ENCODE measurements around the gene GID4. TPM values are rescaled to one million over a fixed set of nuclear protein-coding genes. Genes with fewer than 3 reads are reported as not detected.
"Not testable (repeated sequence)": the region's sequence is repeated elsewhere in the genome, so short reads cannot be mapped to it uniquely, and the experiment has no call there.

Gene GID4
- 1 to 10 TPM; 6.4 to 7.2 TPM for total RNA-seq

- H3K27me3 Mint-ChIP-seq: no peaks in the 10 kb centered on the region
- H3K36me3 Mint-ChIP-seq (ENCODE audit: low read depth): peaks cover 6% of the 10 kb centered on the region
- H3K9me3 Mint-ChIP-seq: no peaks in the 10 kb centered on the region
- peak within 1 kb of the TSS; percentile 91 for H3K27ac Mint-ChIP-seq
- H3K4me3 Mint-ChIP-seq: peak within 1 kb of the TSS; percentile 87
- peaks cover 26% of the 10 kb centered on the region for H3K4me1 Mint-ChIP-seq
- ATAC-seq (replicated peaks): peak; percentile 94
Observed at GRCh38 chr17:18038861-18039534, at the start of gene GID4, which contains the start of gene ATPAF2. Gene GID4 (plus strand): TSS chr17:18039408. CDS start chr17:18039465, 57 bp downstream. Gene ATPAF2 (minus strand): TSS chr17:18039168. CDS start chr17:18039013, 155 bp downstream.

- no peak overlapping the region for H3K4me3 Mint-ChIP-seq
- no peaks in the 10 kb centered on the region for H3K4me1 Mint-ChIP-seq
- H3K9me3 Mint-ChIP-seq: no peaks in the 10 kb centered on the region
- peak overlapping the region; percentile 71 for H3K27ac Mint-ChIP-seq
- H3K36me3 Mint-ChIP-seq (ENCODE audit: low read depth): no peaks in the 10 kb centered on the region
- no peak for ATAC-seq (replicated peaks)
- H3K27me3 Mint-ChIP-seq: no peaks in the 10 kb centered on the region
Observed at GRCh38 chr17:17989618-17990017, 49.6 kb upstream of the GID4 start.

- H3K9me3 Mint-ChIP-seq: no peaks in the 10 kb centered on the region
- H3K4me3 Mint-ChIP-seq: no peak overlapping the region
- no peaks in the 10 kb centered on the region for H3K4me1 Mint-ChIP-seq
- H3K27me3 Mint-ChIP-seq: no peaks in the 10 kb centered on the region
- H3K27ac Mint-ChIP-seq: no peak overlapping the region
- H3K36me3 Mint-ChIP-seq (ENCODE audit: low read depth): no peaks in the 10 kb centered on the region
- no peak for ATAC-seq (replicated peaks)
Observed at GRCh38 chr17:17990282-17990681, 48.9 kb upstream of the GID4 start.

GRCh38 chr17:17993366-17993765, 45.8 kb upstream of the GID4 start:
- no peak overlapping the region for H3K4me3 Mint-ChIP-seq
- no peaks in the 10 kb centered on the region for H3K36me3 Mint-ChIP-seq (ENCODE audit: low read depth)
- no peaks in the 10 kb centered on the region for H3K4me1 Mint-ChIP-seq
- peak overlapping the region; percentile 3 for H3K27ac Mint-ChIP-seq
- ATAC-seq (replicated peaks): no peak
- no peaks in the 10 kb centered on the region for H3K27me3 Mint-ChIP-seq
- H3K9me3 Mint-ChIP-seq: no peaks in the 10 kb centered on the region

- Mint-ChIP-seq H3K4me3 (no peak overlapping the region), H3K36me3 (ENCODE audit: low read depth) (no peaks in the 10 kb centered on the region), H3K4me1 (no peaks in the 10 kb centered on the region), H3K9me3 (no peaks in the 10 kb centered on the region), H3K27ac (no peak overlapping the region), H3K27me3 (no peaks in the 10 kb centered on the region)
- ATAC-seq (replicated peaks): no peak
Observed at GRCh38 chr17:17993852-17994251, 45.4 kb upstream of the GID4 start.

GRCh38 chr17:17994271-17995069, 44.7 kb upstream of the GID4 start:
- no peaks in the 10 kb centered on the region for H3K9me3 Mint-ChIP-seq
- no peak overlapping the region for H3K4me3 Mint-ChIP-seq
- ATAC-seq (replicated peaks): no peak
- no peaks in the 10 kb centered on the region for H3K27me3 Mint-ChIP-seq
- no peak overlapping the region for H3K27ac Mint-ChIP-seq
- no peaks in the 10 kb centered on the region for H3K4me1 Mint-ChIP-seq
- no peaks in the 10 kb centered on the region for H3K36me3 Mint-ChIP-seq (ENCODE audit: low read depth)

- not testable (repeated sequence) for H3K9me3 Mint-ChIP-seq; H3K36me3 Mint-ChIP-seq (ENCODE audit: low read depth); H3K4me3 Mint-ChIP-seq; H3K27ac Mint-ChIP-seq; H3K4me1 Mint-ChIP-seq; ATAC-seq (replicated peaks); H3K27me3 Mint-ChIP-seq
Observed at GRCh38 chr17:17995887-17996286, 43.3 kb upstream of the GID4 start.

GRCh38 chr17:17998934-17999333, 40.3 kb upstream of the GID4 start:
- ATAC-seq (replicated peaks): no peak
- no peaks in the 10 kb centered on the region for H3K27me3 Mint-ChIP-seq
- H3K4me3 Mint-ChIP-seq: no peak overlapping the region
- no peaks in the 10 kb centered on the region for H3K9me3 Mint-ChIP-seq
- H3K4me1 Mint-ChIP-seq: no peaks in the 10 kb centered on the region
- H3K27ac Mint-ChIP-seq: no peak overlapping the region
- H3K36me3 Mint-ChIP-seq (ENCODE audit: low read depth): no peaks in the 10 kb centered on the region

- Mint-ChIP-seq H3K27ac (no peak overlapping the region), H3K4me1 (no peaks in the 10 kb centered on the region), H3K27me3 (no peaks in the 10 kb centered on the region), H3K36me3 (ENCODE audit: low read depth) (no peaks in the 10 kb centered on the region), H3K4me3 (no peak overlapping the region), H3K9me3 (no peaks in the 10 kb centered on the region)
- ATAC-seq (replicated peaks): no peak
Observed at GRCh38 chr17:17999364-18000029, 39.7 kb upstream of the GID4 start.

GRCh38 chr17:18000030-18000408, 39.2 kb upstream of the GID4 start:
- Mint-ChIP-seq H3K36me3 (ENCODE audit: low read depth) (no peaks in the 10 kb centered on the region), H3K4me1 (no peaks in the 10 kb centered on the region), H3K27me3 (no peaks in the 10 kb centered on the region), H3K27ac (no peak overlapping the region), H3K9me3 (no peaks in the 10 kb centered on the region), H3K4me3 (no peak overlapping the region)
- no peak for ATAC-seq (replicated peaks)

- Mint-ChIP-seq H3K9me3 (no peaks in the 10 kb centered on the region), H3K4me3 (no peak overlapping the region), H3K4me1 (no peaks in the 10 kb centered on the region)
Observed at GRCh38 chr17:18002171-18002570, 37.0 kb upstream of the GID4 start.

GRCh38 chr17:18004345-18004744, 34.9 kb upstream of the GID4 start:
- H3K27me3 Mint-ChIP-seq: no peaks in the 10 kb centered on the region
- H3K9me3 Mint-ChIP-seq: no peaks in the 10 kb centered on the region
- H3K4me1 Mint-ChIP-seq: no peaks in the 10 kb centered on the region
- H3K36me3 Mint-ChIP-seq (ENCODE audit: low read depth): peaks cover 4% of the 10 kb centered on the region
- no peak for ATAC-seq (replicated peaks)
- no peak overlapping the region for H3K4me3 Mint-ChIP-seq
- no peak overlapping the region for H3K27ac Mint-ChIP-seq

More at GRCh38 chr17:18002171-18002570, 37.0 kb upstream of the GID4 start:
- H3K27ac Mint-ChIP-seq: no peak overlapping the region
- no peak for ATAC-seq (replicated peaks)
- peaks cover 4% of the 10 kb centered on the region for H3K36me3 Mint-ChIP-seq (ENCODE audit: low read depth)
- H3K27me3 Mint-ChIP-seq: no peaks in the 10 kb centered on the region

- H3K9me3 Mint-ChIP-seq: no peaks in the 10 kb centered on the region
- H3K4me3 Mint-ChIP-seq: no peak overlapping the region
- H3K27me3 Mint-ChIP-seq: no peaks in the 10 kb centered on the region
- H3K4me1 Mint-ChIP-seq: no peaks in the 10 kb centered on the region
- no peak for ATAC-seq (replicated peaks)
- no peak overlapping the region for H3K27ac Mint-ChIP-seq
- peaks cover 4% of the 10 kb centered on the region for H3K36me3 Mint-ChIP-seq (ENCODE audit: low read depth)
Observed at GRCh38 chr17:18004884-18005305, 34.3 kb upstream of the GID4 start.

- peak; percentile 42 for ATAC-seq (replicated peaks)
- no peak overlapping the region for H3K27ac Mint-ChIP-seq
- H3K36me3 Mint-ChIP-seq (ENCODE audit: low read depth): peaks cover 4% of the 10 kb centered on the region
- no peaks in the 10 kb centered on the region for H3K4me1 Mint-ChIP-seq
- H3K27me3 Mint-ChIP-seq: no peaks in the 10 kb centered on the region
- H3K9me3 Mint-ChIP-seq: no peaks in the 10 kb centered on the region
- no peak overlapping the region for H3K4me3 Mint-ChIP-seq
Observed at GRCh38 chr17:18005496-18005895, 33.7 kb upstream of the GID4 start.

All from activated T-helper 17 cell treated with anti-CD3 and anti-CD28 coated beads, Interleukin-2, amount 50 U/mL, for 72 hours (primary cell).